GM18499 (cell line): ENCODE data around the gene SLC9A3.

Experiments used
- ATAC-seq: cut with Tn5 transposase; IDR thresholded peaks from one replicate; pipeline ENCODE4 v1.9.1; 2021; ENCODE audit warnings: moderate number of reproducible peaks; ENCODE audit not compliant: insufficient read depth, unreplicated experiment

The SLC9A3 gene

GRCh38 chr5:528629-529511 is 4.6 kb upstream of the SLC9A3 start:
- ATAC-seq, result no peak

- ATAC-seq, result no peak
Measured at GRCh38 chr5:527646-528628, 3.7 kb upstream of the SLC9A3 start.

- no peak for ATAC-seq
Measured at GRCh38 chr5:526456-527088, 2.3 kb upstream of the SLC9A3 start.

GRCh38 chr5:525916-526315 is 1.7 kb upstream of the SLC9A3 start:
- ATAC-seq, result no peak

GRCh38 chr5:524973-525761 is 918 bp upstream of the SLC9A3 start:
- no peak for ATAC-seq

- no peak for ATAC-seq
Measured at GRCh38 chr5:523441-524222, 617 bp downstream of the SLC9A3 start.

GRCh38 chr5:522899-523440 is 1.3 kb downstream of the SLC9A3 start:
- ATAC-seq, result no peak

- ATAC-seq, result no peak
Measured at GRCh38 chr5:522116-522515, 2.1 kb downstream of the SLC9A3 start.

GRCh38 chr5:521680-522079 is 2.6 kb downstream of the SLC9A3 start:
- no peak for ATAC-seq

- no peak for ATAC-seq
Measured at GRCh38 chr5:520850-521226, 3.4 kb downstream of the SLC9A3 start.

GRCh38 chr5:520196-520849 is 3.9 kb downstream of the SLC9A3 start:
- ATAC-seq, result no peak

GRCh38 chr5:518721-519120 is 5.5 kb downstream of the SLC9A3 start:
- ATAC-seq, result no peak

GRCh38 chr5:517535-518100 is 6.6 kb downstream of the SLC9A3 start:
- ATAC-seq, result no peak

- no peak for ATAC-seq
Measured at GRCh38 chr5:516980-517379, 7.3 kb downstream of the SLC9A3 start.

GRCh38 chr5:516338-516925 is 7.8 kb downstream of the SLC9A3 start:
- no peak for ATAC-seq

GRCh38 chr5:515273-515836 is 8.9 kb downstream of the SLC9A3 start:
- ATAC-seq, result no peak

GRCh38 chr5:514673-515072 is 9.6 kb downstream of the SLC9A3 start:
- no peak for ATAC-seq
